ENCODE data around the gene MRPL43. TPM values are rescaled to one million over a fixed set of nuclear protein-coding genes. Genes with fewer than 3 reads are reported as not detected.

MRPL43 gene
- total and polyA plus RNA-seq, 4 donors = 30.5 to 76.0 (median 57.8) TPM

DNA sequence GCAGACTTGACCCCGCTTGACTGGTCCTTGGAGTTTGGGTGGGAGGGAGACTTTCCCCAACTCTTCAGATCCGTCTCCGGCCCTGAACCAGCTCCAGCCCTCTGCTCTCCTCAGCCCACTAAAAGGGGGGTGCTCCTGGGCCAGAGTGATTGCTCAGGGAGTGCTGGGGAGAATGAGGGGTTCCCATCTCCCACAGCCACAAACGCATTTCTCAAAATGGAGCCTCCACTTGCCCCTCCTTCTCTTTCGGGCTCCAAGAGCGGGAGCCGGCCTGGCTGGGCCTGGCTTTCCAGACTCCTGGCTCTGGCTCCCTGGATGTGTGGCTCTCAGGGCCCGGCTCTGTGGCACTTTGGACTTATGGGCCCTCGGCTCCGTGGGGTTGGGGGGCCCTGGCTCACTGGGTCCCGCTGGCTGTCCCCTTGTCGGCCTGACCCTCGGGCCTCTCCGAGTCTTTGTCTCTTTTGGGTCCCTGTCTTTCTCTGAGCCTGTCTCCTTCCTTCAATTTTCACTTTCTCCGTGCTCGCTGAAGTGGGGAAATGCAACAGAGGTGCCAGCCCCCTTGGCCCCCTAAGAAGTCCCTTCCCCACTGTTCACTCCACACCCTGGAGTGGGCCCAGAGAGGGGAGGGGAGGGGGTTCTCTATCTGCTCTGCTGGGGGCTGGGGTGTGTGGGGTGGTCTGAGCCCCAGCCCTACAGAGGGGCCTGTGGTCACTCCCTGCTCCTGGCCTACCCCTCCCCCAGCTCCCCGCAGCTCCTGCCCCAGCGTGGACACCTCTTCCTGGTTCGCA lies 13.0 kb upstream of the MRPL43 start:
- WGBS = 51% methylated on average over 19 of the region's 19 CpGs
- Histone ChIP-seq H3K4me1 (ENCODE audit: control insufficient read depth in 4 of 4, insufficient read depth in 4 of 4, low read length in 3 of 4) (peaks cover 0 to 30% (median 17%) of the 10 kb centered on the region in 4 donors), H3K36me3 (ENCODE audit: control insufficient read depth in 4 of 4, insufficient read depth in 3 of 4, low read depth in 1 of 4, low read length in 3 of 4) (peaks cover 0 to 5% (median under 1%) of the 10 kb centered on the region in 4 donors), H3K27me3 (ENCODE audit: control insufficient read depth in 4 of 4, insufficient read depth in 4 of 4, low read length in 3 of 4) (no peaks in the 10 kb centered on the region), H3K4me3 (ENCODE audit: low read depth in 1 of 3, low read length in 3 of 3) (peak overlapping the region; percentile 24 to 71 (median 53)), H3K9me3 (ENCODE audit: control insufficient read depth in 4 of 4, low read length in 3 of 4) (no peaks in the 10 kb centered on the region), H3K9ac (ENCODE audit: low read depth in 1 of 2, low read length in 2 of 2) (peak overlapping the region; percentile 47 to 72), H3K27ac (ENCODE audit: low read depth in 1 of 2, low read length in 2 of 2) (peak overlapping the region; percentile 70 to 80)
- TF ChIP-seq RAD21 (IDR thresholded peaks at IDR 0.05) (no peak), GABPA (IDR thresholded peaks at IDR 0.05 in 1 of 2, conservative IDR thresholded peaks at IDR 0.05 in 1 of 2) (no peak), SP1 (IDR thresholded peaks at IDR 0.05) (no peak), HNF4G (IDR thresholded peaks at IDR 0.05) (no peak), FOXA2 (IDR thresholded peaks at IDR 0.05) (no peak), HNF4A (conservative IDR thresholded peaks at IDR 0.05) (no peak)
- TF ChIP-seq, protein P1, sequence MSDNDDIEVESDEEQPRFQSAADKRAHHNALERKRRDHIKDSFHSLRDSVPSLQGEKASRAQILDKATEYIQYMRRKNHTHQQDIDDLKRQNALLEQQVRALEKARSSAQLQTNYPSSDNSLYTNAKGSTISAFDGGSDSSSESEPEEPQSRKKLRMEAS (IDR thresholded peaks at IDR 0.05) = no peak
- TF ChIP-seq, protein P2, sequence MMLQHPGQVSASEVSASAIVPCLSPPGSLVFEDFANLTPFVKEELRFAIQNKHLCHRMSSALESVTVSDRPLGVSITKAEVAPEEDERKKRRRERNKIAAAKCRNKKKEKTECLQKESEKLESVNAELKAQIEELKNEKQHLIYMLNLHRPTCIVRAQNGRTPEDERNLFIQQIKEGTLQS (IDR thresholded peaks at IDR 0.05) = no peak
- DNase-seq (ENCODE audit: low spot score) = no peak

DNA sequence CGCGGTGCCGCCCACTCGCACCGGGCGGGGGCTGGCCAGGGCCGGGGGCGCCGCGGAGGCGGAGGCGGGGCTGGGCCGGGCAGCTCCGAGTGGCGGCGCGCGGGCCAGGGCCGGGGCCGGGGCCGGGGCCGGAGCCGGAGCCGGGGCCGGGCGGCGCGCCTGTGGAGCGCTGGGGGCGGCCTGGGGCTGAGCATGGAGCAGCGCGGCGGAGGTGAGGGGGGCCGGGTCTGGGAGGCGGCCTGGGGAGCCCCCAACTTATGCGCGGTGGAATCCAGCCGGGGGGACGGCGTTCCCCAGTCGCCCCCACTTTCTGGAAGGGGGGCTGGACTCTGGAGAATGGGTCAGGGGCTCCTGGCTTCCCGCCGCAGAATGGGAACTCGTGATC lies 12.4 kb upstream of the MRPL43 start, which contains the start of gene LZTS2:
LZTS2 (plus strand) TSS at position 67 of the 385 bp plus-strand sequence. CDS start 2,731 bp downstream, outside the sequence.
- TF ChIP-seq, protein P3, sequence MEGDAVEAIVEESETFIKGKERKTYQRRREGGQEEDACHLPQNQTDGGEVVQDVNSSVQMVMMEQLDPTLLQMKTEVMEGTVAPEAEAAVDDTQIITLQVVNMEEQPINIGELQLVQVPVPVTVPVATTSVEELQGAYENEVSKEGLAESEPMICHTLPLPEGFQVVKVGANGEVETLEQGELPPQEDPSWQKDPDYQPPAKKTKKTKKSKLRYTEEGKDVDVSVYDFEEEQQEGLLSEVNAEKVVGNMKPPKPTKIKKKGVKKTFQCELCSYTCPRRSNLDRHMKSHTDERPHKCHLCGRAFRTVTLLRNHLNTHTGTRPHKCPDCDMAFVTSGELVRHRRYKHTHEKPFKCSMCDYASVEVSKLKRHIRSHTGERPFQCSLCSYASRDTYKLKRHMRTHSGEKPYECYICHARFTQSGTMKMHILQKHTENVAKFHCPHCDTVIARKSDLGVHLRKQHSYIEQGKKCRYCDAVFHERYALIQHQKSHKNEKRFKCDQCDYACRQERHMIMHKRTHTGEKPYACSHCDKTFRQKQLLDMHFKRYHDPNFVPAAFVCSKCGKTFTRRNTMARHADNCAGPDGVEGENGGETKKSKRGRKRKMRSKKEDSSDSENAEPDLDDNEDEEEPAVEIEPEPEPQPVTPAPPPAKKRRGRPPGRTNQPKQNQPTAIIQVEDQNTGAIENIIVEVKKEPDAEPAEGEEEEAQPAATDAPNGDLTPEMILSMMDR (IDR thresholded peaks at IDR 0.05; ENCODE audit: low read depth, low read length, missing input control) = no peak
- no peak for TF ChIP-seq SP1 (IDR thresholded peaks at IDR 0.05)
- TF ChIP-seq YY1 (IDR thresholded peaks at IDR 0.05) = no peak
- TF ChIP-seq NR2F2 (IDR thresholded peaks at IDR 0.05) = no peak
- TF ChIP-seq EGR1 (IDR thresholded peaks at IDR 0.05; ENCODE audit: low read depth in 2 of 2) = no peak
- TF ChIP-seq, protein P4, sequence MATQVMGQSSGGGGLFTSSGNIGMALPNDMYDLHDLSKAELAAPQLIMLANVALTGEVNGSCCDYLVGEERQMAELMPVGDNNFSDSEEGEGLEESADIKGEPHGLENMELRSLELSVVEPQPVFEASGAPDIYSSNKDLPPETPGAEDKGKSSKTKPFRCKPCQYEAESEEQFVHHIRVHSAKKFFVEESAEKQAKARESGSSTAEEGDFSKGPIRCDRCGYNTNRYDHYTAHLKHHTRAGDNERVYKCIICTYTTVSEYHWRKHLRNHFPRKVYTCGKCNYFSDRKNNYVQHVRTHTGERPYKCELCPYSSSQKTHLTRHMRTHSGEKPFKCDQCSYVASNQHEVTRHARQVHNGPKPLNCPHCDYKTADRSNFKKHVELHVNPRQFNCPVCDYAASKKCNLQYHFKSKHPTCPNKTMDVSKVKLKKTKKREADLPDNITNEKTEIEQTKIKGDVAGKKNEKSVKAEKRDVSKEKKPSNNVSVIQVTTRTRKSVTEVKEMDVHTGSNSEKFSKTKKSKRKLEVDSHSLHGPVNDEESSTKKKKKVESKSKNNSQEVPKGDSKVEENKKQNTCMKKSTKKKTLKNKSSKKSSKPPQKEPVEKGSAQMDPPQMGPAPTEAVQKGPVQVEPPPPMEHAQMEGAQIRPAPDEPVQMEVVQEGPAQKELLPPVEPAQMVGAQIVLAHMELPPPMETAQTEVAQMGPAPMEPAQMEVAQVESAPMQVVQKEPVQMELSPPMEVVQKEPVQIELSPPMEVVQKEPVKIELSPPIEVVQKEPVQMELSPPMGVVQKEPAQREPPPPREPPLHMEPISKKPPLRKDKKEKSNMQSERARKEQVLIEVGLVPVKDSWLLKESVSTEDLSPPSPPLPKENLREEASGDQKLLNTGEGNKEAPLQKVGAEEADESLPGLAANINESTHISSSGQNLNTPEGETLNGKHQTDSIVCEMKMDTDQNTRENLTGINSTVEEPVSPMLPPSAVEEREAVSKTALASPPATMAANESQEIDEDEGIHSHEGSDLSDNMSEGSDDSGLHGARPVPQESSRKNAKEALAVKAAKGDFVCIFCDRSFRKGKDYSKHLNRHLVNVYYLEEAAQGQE (IDR thresholded peaks at IDR 0.05) = no peak
- no peak for TF ChIP-seq JUND (IDR thresholded peaks at IDR 0.05)
- TF ChIP-seq RXRA (IDR thresholded peaks at IDR 0.05) = no peak
- TF ChIP-seq HNF4G (IDR thresholded peaks at IDR 0.05) = no peak
- TF ChIP-seq GABPA (IDR thresholded peaks at IDR 0.05 in 1 of 2, conservative IDR thresholded peaks at IDR 0.05 in 1 of 2) = no peak
- no peak for TF ChIP-seq FOXA2 (IDR thresholded peaks at IDR 0.05)
- TF ChIP-seq HNF4A (conservative IDR thresholded peaks at IDR 0.05) = no peak
- TF ChIP-seq, protein P5, sequence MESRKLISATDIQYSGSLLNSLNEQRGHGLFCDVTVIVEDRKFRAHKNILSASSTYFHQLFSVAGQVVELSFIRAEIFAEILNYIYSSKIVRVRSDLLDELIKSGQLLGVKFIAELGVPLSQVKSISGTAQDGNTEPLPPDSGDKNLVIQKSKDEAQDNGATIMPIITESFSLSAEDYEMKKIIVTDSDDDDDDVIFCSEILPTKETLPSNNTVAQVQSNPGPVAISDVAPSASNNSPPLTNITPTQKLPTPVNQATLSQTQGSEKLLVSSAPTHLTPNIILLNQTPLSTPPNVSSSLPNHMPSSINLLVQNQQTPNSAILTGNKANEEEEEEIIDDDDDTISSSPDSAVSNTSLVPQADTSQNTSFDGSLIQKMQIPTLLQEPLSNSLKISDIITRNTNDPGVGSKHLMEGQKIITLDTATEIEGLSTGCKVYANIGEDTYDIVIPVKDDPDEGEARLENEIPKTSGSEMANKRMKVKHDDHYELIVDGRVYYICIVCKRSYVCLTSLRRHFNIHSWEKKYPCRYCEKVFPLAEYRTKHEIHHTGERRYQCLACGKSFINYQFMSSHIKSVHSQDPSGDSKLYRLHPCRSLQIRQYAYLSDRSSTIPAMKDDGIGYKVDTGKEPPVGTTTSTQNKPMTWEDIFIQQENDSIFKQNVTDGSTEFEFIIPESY (IDR thresholded peaks at IDR 0.05) = no peak
- H3K4me1 ChIP-seq (ENCODE audit: control insufficient read depth in 4 of 4, insufficient read depth in 4 of 4, low read length in 3 of 4) = peaks cover 0 to 30% (median 17%) of the 10 kb centered on the region in 4 donors
- 3% methylated on average over 44 of the region's 44 CpGs for WGBS
- H3K36me3 ChIP-seq (ENCODE audit: control insufficient read depth in 4 of 4, insufficient read depth in 3 of 4, low read depth in 1 of 4, low read length in 3 of 4) = peaks cover 0 to 3% (median under 1%) of the 10 kb centered on the region in 4 donors
- DNase-seq (ENCODE audit: low spot score) = no peak
- H3K9ac ChIP-seq (ENCODE audit: low read depth in 1 of 2, low read length in 2 of 2) = peak within 1 kb of the TSS; percentile 57 to 72
- H3K27me3 ChIP-seq (ENCODE audit: control insufficient read depth in 4 of 4, insufficient read depth in 4 of 4, low read length in 3 of 4) = no peaks in the 10 kb centered on the region
- no peaks in the 10 kb centered on the region for H3K9me3 ChIP-seq (ENCODE audit: control insufficient read depth in 4 of 4, low read length in 3 of 4)
- H3K27ac ChIP-seq (ENCODE audit: low read depth in 1 of 2, low read length in 2 of 2) = peak within 1 kb of the TSS; percentile 94
- H3K4me3 ChIP-seq (ENCODE audit: low read depth in 1 of 3, low read length in 3 of 3) = peak within 1 kb of the TSS; percentile 56 to 71 (median 68)
